Measurements from ENCODE around the gene GALNS. TPM values are rescaled to one million over a fixed set of nuclear protein-coding genes. Genes with fewer than 3 reads are reported as not detected.

The GALNS gene
- total and polyA plus RNA-seq, 7 experiments from 2014 or later = 9.8 to 64.3 (median 49.7) TPM

DNA sequence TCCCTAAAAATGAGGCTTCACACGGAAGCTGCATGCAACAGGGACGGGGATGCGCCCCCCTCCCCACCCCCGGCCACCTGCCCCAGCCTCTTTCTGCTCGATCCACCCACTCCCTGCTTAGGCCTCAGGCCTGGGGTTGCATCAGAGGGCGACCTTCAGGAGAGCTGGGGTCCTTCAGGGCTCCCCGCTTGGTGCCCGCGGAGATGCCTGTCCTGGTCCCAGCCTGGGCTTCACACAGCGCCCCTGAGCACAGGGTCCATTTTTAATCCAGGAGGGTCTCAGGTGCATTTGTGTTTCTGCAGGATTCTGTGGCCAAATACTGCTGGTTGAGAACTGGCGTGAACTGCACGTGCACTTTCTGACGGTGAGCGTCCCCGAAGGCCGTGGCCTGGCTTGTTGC, 37.6 kb downstream of the GALNS start:
- Mint-ChIP-seq H3K27ac (no peak overlapping the region), H3K4me1 (no peaks in the 10 kb centered on the region), H3K9me3 (no peaks in the 10 kb centered on the region), H3K4me3 (no peak overlapping the region), H3K27me3 (no peaks in the 10 kb centered on the region), H3K36me3 (peaks cover 0 to 6% (median 0%) of the 10 kb centered on the region in 5 donors)
- H3K9me3 ChIP-seq (ENCODE audit: control insufficient read depth in 2 of 3, low read length in 3 of 3) = no peaks in the 10 kb centered on the region
- no peak overlapping the region for H3K27ac ChIP-seq (ENCODE audit: low read depth, low read length)
- no peak overlapping the region for H3K4me3 ChIP-seq (ENCODE audit: low read length)
- intact Hi-C loops (cut with micrococcal nuclease) = no loop called here
- H3K36me3 ChIP-seq (ENCODE audit: control insufficient read depth in 2 of 3, insufficient read depth in 3 of 3, low read length in 3 of 3) = peaks cover 0 to 29% (median 0%) of the 10 kb centered on the region in 3 experiments
- H3K27me3 ChIP-seq (ENCODE audit: control insufficient read depth in 2 of 2, insufficient read depth in 2 of 2, low read length in 2 of 2) = no peaks in the 10 kb centered on the region
- H3K4me1 ChIP-seq (ENCODE audit: control insufficient read depth in 2 of 2, insufficient read depth in 2 of 2, low read length in 2 of 2) = no peaks in the 10 kb centered on the region
- DNase-seq (no peak), ATAC-seq (no peak)
- ChIA-PET CTCF (no interaction called here), POLR2A (interaction anchor here (1.4 kb wide), 1 partner anchor 39 kb away, joined by 4 read pairs; no protein-coding TSS in a partner anchor)

DNA sequence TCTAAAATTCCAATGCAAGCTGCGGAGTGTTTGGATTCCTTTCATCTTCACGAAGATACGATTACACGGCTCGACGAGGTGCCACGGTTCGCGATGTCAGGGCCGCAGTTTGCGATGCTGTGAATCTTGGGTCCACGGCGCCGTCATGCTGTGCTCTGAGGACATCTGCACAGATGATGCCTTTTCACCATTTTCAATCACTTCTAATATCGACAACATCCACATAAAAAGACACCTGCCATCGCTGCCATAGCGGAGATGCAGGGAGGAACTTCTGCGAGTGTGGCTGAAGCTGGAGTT, 38.2 kb downstream of the GALNS start:
- Histone ChIP-seq H3K27me3 (ENCODE audit: control insufficient read depth in 2 of 2, insufficient read depth in 2 of 2, low read length in 2 of 2) (no peaks in the 10 kb centered on the region), H3K36me3 (ENCODE audit: control insufficient read depth in 2 of 3, insufficient read depth in 3 of 3, low read length in 3 of 3) (peaks cover 0 to 24% (median 0%) of the 10 kb centered on the region in 3 experiments), H3K4me3 (ENCODE audit: low read length) (no peak overlapping the region), H3K27ac (ENCODE audit: low read depth, low read length) (no peak overlapping the region), H3K9me3 (ENCODE audit: control insufficient read depth in 2 of 3, low read length in 3 of 3) (no peaks in the 10 kb centered on the region), H3K4me1 (ENCODE audit: control insufficient read depth in 2 of 2, insufficient read depth in 2 of 2, low read length in 2 of 2) (no peaks in the 10 kb centered on the region)
- Mint-ChIP-seq H3K4me3 (no peak overlapping the region), H3K36me3 (peaks cover 0 to 6% (median 0%) of the 10 kb centered on the region in 5 donors), H3K27me3 (no peaks in the 10 kb centered on the region), H3K4me1 (peaks cover 0 to 4% (median 0%) of the 10 kb centered on the region in 7 donors), H3K9me3 (no peaks in the 10 kb centered on the region), H3K27ac (peak overlapping the region in 1 of 9 donors; percentile 41)
- ChIA-PET CTCF (no interaction called here), POLR2A (interaction anchor here (1.4 kb wide), 1 partner anchor 39 kb away, joined by 4 read pairs; no protein-coding TSS in a partner anchor)
- ATAC-seq (no peak), DNase-seq (no peak)
- intact Hi-C loops (cut with micrococcal nuclease) = no loop called here

DNA sequence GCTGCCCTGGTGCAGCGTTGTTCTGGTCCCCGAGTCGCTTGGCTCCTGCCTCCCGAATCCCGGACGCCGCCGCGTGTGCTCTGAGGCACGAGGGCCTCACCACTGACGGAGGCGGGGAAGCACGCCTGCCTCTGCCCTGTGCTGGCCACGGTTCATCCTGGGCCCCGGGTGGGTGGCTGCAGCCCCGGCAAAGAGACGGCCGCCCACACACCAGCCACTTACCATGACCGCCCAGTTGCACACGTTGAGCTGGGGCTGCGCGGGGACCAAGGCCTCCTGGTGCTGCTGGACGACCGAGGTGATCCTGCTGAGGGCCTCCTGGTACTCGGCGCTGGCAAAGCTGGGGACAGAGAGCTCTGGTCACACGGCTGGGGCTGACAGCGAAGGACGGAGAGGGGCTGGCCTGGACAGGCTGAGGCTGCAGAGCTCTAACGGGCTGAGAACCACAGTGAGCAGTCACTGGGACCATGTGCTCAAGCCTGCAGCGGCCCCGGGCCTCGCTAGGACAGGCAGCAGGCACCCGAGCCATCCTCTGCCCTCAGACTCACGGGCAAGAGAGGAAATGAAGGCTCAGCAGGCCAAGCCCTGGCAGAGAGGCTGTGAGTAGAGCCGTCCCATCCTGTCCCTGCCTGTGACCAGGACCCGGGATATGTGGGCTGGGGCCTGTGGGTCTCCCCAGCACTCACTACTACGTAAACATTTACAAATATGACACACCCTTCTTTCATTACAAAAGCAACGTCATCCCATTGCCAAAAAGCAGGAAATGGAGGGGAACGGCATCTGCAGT, 38.8 kb downstream of the GALNS start:
- no peak overlapping the region for H3K4me3 ChIP-seq (ENCODE audit: low read length)
- Mint-ChIP-seq H3K9me3 (no peaks in the 10 kb centered on the region), H3K27me3 (no peaks in the 10 kb centered on the region), H3K4me1 (peaks cover 0 to 4% (median 0%) of the 10 kb centered on the region in 7 donors), H3K27ac (peak overlapping the region in 1 of 9 donors; percentile 41), H3K36me3 (peaks cover 0 to 4% (median 0%) of the 10 kb centered on the region in 5 donors), H3K4me3 (no peak overlapping the region)
- POLR2A ChIA-PET = interaction anchor here (1.4 kb wide), 1 partner anchor 40 kb away, joined by 4 read pairs; no protein-coding TSS in a partner anchor
- DNase-seq (no peak), ATAC-seq (no peak)
- CTCF ChIA-PET = interaction anchor here (0.8 kb wide), 1 partner anchor 392 kb away, joined by 3 read pairs; no protein-coding TSS in a partner anchor
- no peaks in the 10 kb centered on the region for H3K27me3 ChIP-seq (ENCODE audit: control insufficient read depth in 2 of 2, insufficient read depth in 2 of 2, low read length in 2 of 2)
- no peak overlapping the region for H3K27ac ChIP-seq (ENCODE audit: low read depth, low read length)
- no peaks in the 10 kb centered on the region for H3K9me3 ChIP-seq (ENCODE audit: control insufficient read depth in 2 of 3, low read length in 3 of 3)
- intact Hi-C loops (cut with micrococcal nuclease) = no loop called here
- peaks cover 0 to 23% (median 0%) of the 10 kb centered on the region in 3 experiments for H3K36me3 ChIP-seq (ENCODE audit: control insufficient read depth in 2 of 3, insufficient read depth in 3 of 3, low read length in 3 of 3)
- no peaks in the 10 kb centered on the region for H3K4me1 ChIP-seq (ENCODE audit: control insufficient read depth in 2 of 2, insufficient read depth in 2 of 2, low read length in 2 of 2)

DNA sequence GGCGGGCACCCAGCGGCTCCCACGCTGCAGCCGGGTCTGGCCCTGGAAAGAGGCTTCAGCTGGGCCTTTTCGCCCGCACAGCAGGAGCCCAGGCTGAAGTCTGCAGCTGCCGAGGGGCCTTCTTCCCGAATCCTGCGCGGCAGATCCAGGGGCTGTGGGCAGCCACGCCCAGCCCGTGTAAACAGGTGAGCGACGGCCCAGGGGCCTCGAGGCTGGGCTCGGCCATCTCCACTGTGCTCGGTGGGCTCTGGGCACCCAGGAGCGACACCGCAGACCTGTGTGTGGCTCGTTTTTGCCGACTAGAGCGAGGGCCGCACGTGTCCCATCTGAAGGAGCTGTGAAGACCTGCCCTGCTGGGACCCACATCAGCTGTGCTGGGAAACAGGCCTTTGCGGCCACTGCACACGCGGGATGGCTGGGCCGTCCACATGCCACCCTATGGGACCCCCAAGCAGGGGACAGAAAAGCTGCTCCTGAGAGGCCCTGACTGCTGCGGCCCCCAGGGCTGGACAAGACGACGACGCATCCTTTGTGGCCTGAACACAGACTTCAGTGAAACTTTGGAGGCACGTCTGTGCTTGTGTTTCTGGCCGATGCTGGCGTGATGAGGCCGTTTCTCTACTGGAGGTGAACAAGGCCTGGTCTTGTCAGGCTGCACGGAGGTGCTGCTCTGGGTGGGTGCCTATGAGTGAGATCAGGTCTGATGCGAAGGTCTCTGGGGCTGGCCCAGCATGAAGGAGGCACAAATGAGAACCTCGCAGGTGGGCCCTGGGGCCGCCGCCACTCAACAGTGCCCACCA, 39.8 kb downstream of the GALNS start:
- intact Hi-C loops (cut with micrococcal nuclease) = loop anchor here (1.0 kb wide), 3 partner anchors 40 to 399 kb away; partner anchors contain the start of gene TRAPPC2L (in 1 of the 2)
- POLR2A ChIA-PET = interaction anchor here (0.8 to 0.9 kb wide), 2 partner anchors 40 to 400 kb away, joined by 3 read pairs; partner anchors contain the start of genes GALNS, TRAPPC2L and ZNF778
- peaks cover 0 to 6% (median under 1%) of the 10 kb centered on the region in 7 donors for H3K4me1 Mint-ChIP-seq
- H3K9me3 Mint-ChIP-seq = no peaks in the 10 kb centered on the region
- H3K4me3 Mint-ChIP-seq = no peak overlapping the region
- no peak for ATAC-seq
- no peak overlapping the region for H3K27ac Mint-ChIP-seq
- Histone ChIP-seq H3K27ac (ENCODE audit: low read depth, low read length) (no peak overlapping the region), H3K27me3 (ENCODE audit: control insufficient read depth in 2 of 2, insufficient read depth in 2 of 2, low read length in 2 of 2) (no peaks in the 10 kb centered on the region), H3K4me3 (ENCODE audit: low read length) (no peak overlapping the region), H3K9me3 (ENCODE audit: control insufficient read depth in 2 of 3, low read length in 3 of 3) (no peaks in the 10 kb centered on the region), H3K36me3 (ENCODE audit: control insufficient read depth in 2 of 3, insufficient read depth in 3 of 3, low read length in 3 of 3) (peaks cover 0 to 13% (median 0%) of the 10 kb centered on the region in 3 experiments), H3K4me1 (ENCODE audit: control insufficient read depth in 2 of 2, insufficient read depth in 2 of 2, low read length in 2 of 2) (no peaks in the 10 kb centered on the region)
- no peaks in the 10 kb centered on the region for H3K36me3 Mint-ChIP-seq
- H3K27me3 Mint-ChIP-seq = no peaks in the 10 kb centered on the region
- DNase-seq = no peak
- CTCF ChIA-PET = interaction anchor here (0.8 to 1.2 kb wide), 3 partner anchors 280 to 424 kb away, joined by 3 to 4 read pairs (median 3); no protein-coding TSS in a partner anchor

DNA sequence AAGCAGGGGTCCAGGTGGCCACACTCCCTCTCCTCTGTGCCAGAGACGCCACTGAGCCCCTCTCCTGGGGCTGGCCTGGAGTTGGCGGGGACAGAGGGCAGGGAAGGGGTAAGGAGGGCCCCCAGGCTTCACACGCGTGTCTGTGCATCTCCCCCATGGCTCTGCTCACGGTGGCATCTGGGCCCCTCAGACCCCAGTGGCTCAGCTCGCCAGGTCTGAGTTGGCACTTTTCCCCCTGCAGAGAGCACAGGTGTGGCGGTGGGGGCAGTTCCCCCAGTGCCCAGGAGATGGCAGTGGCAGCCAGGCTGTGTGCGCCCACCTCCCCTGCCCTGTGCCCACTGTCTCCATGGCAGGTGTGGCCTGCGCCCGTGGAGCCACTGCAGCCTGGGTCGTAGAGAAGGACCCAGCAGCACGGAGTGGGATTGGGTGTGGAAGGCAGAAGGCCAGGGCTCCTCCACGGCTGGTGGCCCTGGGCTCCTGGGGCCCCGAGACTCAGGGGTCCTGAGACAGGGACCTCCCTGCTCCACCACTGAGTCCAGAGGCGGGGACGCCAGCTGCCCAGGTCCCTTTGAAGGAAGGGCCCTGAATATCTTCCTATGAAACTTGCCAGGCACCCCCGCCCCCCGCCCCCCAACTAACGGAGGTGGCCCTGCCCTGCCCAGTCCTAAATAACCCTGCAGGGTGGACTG, 40.7 kb downstream of the GALNS start:
- H3K4me3 ChIP-seq (ENCODE audit: low read length) = no peak overlapping the region
- H3K27ac ChIP-seq (ENCODE audit: low read depth, low read length) = no peak overlapping the region
- Mint-ChIP-seq H3K9me3 (no peaks in the 10 kb centered on the region), H3K27ac (peak overlapping the region in 1 of 9 donors; percentile 19), H3K36me3 (no peaks in the 10 kb centered on the region), H3K27me3 (no peaks in the 10 kb centered on the region), H3K4me1 (peaks cover 0 to 8% (median 2%) of the 10 kb centered on the region in 7 donors), H3K4me3 (no peak overlapping the region)
- no peaks in the 10 kb centered on the region for H3K27me3 ChIP-seq (ENCODE audit: control insufficient read depth in 2 of 2, insufficient read depth in 2 of 2, low read length in 2 of 2)
- ChIA-PET POLR2A (interaction anchor here (0.8 to 0.9 kb wide), 2 partner anchors 41 to 401 kb away, joined by 3 read pairs; partner anchors contain the start of genes GALNS, TRAPPC2L and ZNF778), CTCF (interaction anchor here (0.8 to 1.3 kb wide), 4 partner anchors 12 to 747 kb away, joined by 3 to 4 read pairs (median 4); no protein-coding TSS in a partner anchor)
- H3K9me3 ChIP-seq (ENCODE audit: control insufficient read depth in 2 of 3, low read length in 3 of 3) = no peaks in the 10 kb centered on the region
- no peak for ATAC-seq
- peaks cover 0 to under 1% of the 10 kb centered on the region in 2 donors for H3K4me1 ChIP-seq (ENCODE audit: control insufficient read depth in 2 of 2, insufficient read depth in 2 of 2, low read length in 2 of 2)
- H3K36me3 ChIP-seq (ENCODE audit: control insufficient read depth in 2 of 3, insufficient read depth in 3 of 3, low read length in 3 of 3) = peaks cover 0 to 4% (median 0%) of the 10 kb centered on the region in 3 experiments
- DNase-seq = peak in 7 of 9 donors; percentile 36 to 62 (median 51)
- intact Hi-C loops (cut with micrococcal nuclease) = loop anchor here (1.0 kb wide), 3 partner anchors 41 to 400 kb away; partner anchors contain the start of gene TRAPPC2L (in 1 of the 2)

DNA sequence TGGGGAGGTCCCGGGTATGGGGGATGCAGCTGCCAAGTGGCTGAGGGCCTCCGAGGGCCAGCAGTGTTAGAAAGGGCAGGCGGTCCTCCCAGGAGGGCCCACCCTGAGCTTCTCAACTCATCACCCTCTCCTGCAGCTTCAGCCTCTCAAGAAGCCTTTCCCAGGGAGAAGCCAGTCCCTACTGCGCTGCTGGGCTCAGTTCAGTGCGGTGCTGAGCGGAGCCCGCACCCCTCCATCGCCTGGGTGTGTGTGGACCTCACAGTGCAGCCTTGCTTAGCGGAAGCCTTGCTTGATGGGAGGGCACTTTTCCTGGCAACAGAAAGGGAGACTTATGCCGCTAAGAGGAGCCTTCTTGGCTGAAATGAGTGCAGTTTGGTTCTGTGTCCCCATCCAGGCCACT, 41.5 kb downstream of the GALNS start:
- intact Hi-C loops (cut with micrococcal nuclease) = no loop called here

More for the DNA sequence above, 41.5 kb downstream of the GALNS start:
- Histone ChIP-seq H3K27ac (ENCODE audit: low read depth, low read length) (no peak overlapping the region), H3K27me3 (ENCODE audit: control insufficient read depth in 2 of 2, insufficient read depth in 2 of 2, low read length in 2 of 2) (no peaks in the 10 kb centered on the region), H3K4me3 (ENCODE audit: low read length) (no peak overlapping the region), H3K36me3 (ENCODE audit: control insufficient read depth in 2 of 3, insufficient read depth in 3 of 3, low read length in 3 of 3) (peaks cover 0 to 2% (median 0%) of the 10 kb centered on the region in 3 experiments), H3K9me3 (ENCODE audit: control insufficient read depth in 2 of 3, low read length in 3 of 3) (no peaks in the 10 kb centered on the region), H3K4me1 (ENCODE audit: control insufficient read depth in 2 of 2, insufficient read depth in 2 of 2, low read length in 2 of 2) (peaks cover 7 to 9% of the 10 kb centered on the region in 2 donors)
- ChIA-PET CTCF (interaction anchor here (0.8 to 1.3 kb wide), 3 partner anchors 12 to 748 kb away, joined by 3 to 4 read pairs (median 3); no protein-coding TSS in a partner anchor), POLR2A (interaction anchor here (1.1 kb wide), 1 partner anchor 11 kb away, joined by 3 read pairs; no protein-coding TSS in a partner anchor)
- no peaks in the 10 kb centered on the region for H3K36me3 Mint-ChIP-seq
- no peaks in the 10 kb centered on the region for H3K9me3 Mint-ChIP-seq
- H3K4me1 Mint-ChIP-seq = peaks cover 0 to 16% (median 6%) of the 10 kb centered on the region in 7 donors
- H3K27ac Mint-ChIP-seq = no peak overlapping the region
- ATAC-seq (no peak), DNase-seq (no peak)
- H3K27me3 Mint-ChIP-seq = no peaks in the 10 kb centered on the region
- H3K4me3 Mint-ChIP-seq = no peak overlapping the region

All from naive thymus-derived CD4-positive, alpha-beta T cell (primary cell).